Lower lobe of right lung (tissue), 2 donors: ENCODE results near the gene PLEKHN1. TPM values are rescaled to one million over a fixed set of nuclear protein-coding genes. Genes with fewer than 3 reads are reported as not detected.
A peak's percentile ranks its signal among the peaks of the same experiment; 100 is the strongest.

Source experiments
- ATAC-seq, 2 donors: fragments of 200-7000 bp; cut with Tn5 transposase; one replicate each; pipeline ENCODE4 v1.9.1; 2020 to 2022; ENCODE audit warnings: mild to moderate bottlenecking in 2 of 2, moderate library complexity in 2 of 2
- DNase-seq: peaks from one replicate; pipeline ENCODE4 v3.0.0-alpha.2; 2020
- H3K27ac ChIP-seq: fragments of 200-600 bp; one replicate; pipeline ENCODE4 v1.8.0; 2022
- H3K27me3 ChIP-seq: fragments of 200-600 bp; one replicate; pipeline ENCODE4 v1.8.0; 2022; ENCODE audit warnings: low read depth
- H3K36me3 ChIP-seq: fragments of 200-600 bp; one replicate; pipeline ENCODE4 v1.8.0; 2022; ENCODE audit warnings: mild to moderate bottlenecking
- H3K4me1 ChIP-seq: fragments of 200-600 bp; one replicate; pipeline ENCODE4 v1.8.0; 2022
- H3K4me3 ChIP-seq: fragments of 200-600 bp; one replicate; pipeline ENCODE4 v1.8.0; 2022; ENCODE audit warnings: mild to moderate bottlenecking
- H3K9me3 ChIP-seq: fragments of 200-600 bp; one replicate; pipeline ENCODE4 v1.8.0; 2022
- intact Hi-C: fragments of 100-400 bp; cut with DNase I; formaldehyde crosslinking; loops from one replicate; pipeline ENCODE4 v1.11.0; 2022
- total RNA-seq: library from RNA; stranded (reverse); fragmentation: NEBNext Ultra II Directional; extraction: Animal tissue kit (Norgen Biotek cat#: 25700); gene quantifications from one replicate; pipeline ENCODE4 v1.2.1, GENCODE V29; 2021
- TF ChIP-seq, protein P1 (sequence below): fragments of 200-600 bp; IDR thresholded peaks from one replicate; pipeline ENCODE4 v1.8.0; 2022; ENCODE audit warnings: antibody characterized with exemption, mild to moderate bottlenecking
- donor health status: DM: no; HTN: yes; CAD: no; lungs with severe emphysema.

The PLEKHN1 gene
- total RNA-seq, 1 donor from 2014 or later = 1.2 TPM

DNA sequence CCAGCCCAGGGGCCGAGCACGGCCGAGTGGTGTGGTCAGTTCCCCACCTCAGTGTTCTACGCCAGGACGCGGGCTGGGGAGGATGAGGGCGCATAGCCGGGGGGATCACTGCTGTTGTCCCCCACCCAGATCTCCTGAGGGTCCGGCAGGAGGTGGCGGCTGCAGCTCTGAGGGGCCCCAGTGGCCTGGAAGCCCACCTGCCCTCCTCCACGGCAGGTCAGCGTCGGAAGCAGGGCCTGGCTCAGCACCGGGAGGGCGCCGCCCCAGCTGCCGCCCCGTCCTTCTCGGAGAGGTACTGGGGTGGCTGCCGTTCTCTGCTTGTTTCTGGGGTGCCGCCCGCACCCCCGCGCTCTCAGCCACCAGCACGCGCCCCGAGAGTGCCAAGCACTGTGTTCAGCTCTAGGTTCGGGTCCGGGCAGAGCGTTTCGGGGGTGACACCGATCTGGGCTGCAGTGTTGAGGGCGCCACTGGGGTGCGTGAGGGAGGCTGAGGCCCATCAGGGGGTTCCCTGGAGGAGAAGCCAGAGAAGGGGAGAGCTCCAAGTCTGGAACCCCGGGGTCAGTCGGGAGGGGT, 25.2 kb upstream of the PLEKHN1 start:
- no peak for DNase-seq
- ATAC-seq = peak in 1 of 2 donors; percentile 0
- H3K4me3 ChIP-seq = peak overlapping the region; percentile 46
- peak overlapping the region; percentile 9 for H3K27ac ChIP-seq
- TF ChIP-seq, protein P1, sequence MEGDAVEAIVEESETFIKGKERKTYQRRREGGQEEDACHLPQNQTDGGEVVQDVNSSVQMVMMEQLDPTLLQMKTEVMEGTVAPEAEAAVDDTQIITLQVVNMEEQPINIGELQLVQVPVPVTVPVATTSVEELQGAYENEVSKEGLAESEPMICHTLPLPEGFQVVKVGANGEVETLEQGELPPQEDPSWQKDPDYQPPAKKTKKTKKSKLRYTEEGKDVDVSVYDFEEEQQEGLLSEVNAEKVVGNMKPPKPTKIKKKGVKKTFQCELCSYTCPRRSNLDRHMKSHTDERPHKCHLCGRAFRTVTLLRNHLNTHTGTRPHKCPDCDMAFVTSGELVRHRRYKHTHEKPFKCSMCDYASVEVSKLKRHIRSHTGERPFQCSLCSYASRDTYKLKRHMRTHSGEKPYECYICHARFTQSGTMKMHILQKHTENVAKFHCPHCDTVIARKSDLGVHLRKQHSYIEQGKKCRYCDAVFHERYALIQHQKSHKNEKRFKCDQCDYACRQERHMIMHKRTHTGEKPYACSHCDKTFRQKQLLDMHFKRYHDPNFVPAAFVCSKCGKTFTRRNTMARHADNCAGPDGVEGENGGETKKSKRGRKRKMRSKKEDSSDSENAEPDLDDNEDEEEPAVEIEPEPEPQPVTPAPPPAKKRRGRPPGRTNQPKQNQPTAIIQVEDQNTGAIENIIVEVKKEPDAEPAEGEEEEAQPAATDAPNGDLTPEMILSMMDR = no peak
- peaks cover 35% of the 10 kb centered on the region for H3K4me1 ChIP-seq
- intact Hi-C loops = no loop called here
- no peaks in the 10 kb centered on the region for H3K9me3 ChIP-seq
- peaks cover 76% of the 10 kb centered on the region for H3K27me3 ChIP-seq
- H3K36me3 ChIP-seq = peaks cover 6% of the 10 kb centered on the region

DNA sequence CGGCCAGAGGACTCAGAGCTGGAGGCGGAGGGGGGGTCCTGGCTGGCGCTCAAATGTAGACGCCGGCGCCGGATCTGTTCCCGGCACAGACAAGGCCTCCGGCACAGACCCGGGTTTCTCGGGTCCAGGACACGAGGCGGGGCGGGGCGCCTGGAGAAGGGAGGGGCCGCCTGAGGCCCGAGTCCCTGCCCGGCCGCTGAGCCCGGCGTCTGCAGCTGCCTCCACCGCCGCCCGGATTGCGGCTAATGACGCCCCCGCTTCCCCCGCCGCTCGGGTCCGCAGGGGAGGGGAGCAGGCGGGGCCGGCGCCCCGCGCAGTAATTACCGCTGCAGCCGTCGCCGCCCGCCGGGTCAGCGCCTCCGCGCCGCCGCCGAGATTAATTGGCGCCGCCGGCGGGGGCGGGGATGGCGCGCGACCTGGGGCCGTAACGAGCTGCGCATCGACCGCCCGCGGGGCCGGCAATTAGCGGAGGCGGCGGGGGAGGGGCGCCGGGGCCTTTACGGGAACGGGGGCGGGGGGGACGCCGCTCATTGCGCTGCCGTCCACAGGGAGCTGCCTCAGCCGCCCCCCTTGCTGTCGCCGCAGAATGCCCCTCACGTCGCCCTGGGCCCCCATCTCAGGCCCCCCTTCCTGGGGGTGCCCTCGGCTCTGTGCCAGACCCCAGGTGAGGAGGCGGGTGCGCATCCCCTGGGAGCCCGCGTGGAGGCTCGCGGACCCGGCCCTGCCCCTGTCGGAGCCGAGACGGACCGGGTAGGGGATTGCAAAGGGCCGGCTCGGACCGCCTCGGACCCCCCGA, 24.5 kb upstream of the PLEKHN1 start:
- peaks cover 35% of the 10 kb centered on the region for H3K4me1 ChIP-seq
- H3K4me3 ChIP-seq = peak overlapping the region; percentile 46
- DNase-seq (peak; percentile 64), ATAC-seq (peak; percentile 27 to 36)
- peaks cover 12% of the 10 kb centered on the region for H3K36me3 ChIP-seq
- intact Hi-C loops = no loop called here
- peaks cover 69% of the 10 kb centered on the region for H3K27me3 ChIP-seq
- TF ChIP-seq, protein P1 = no peak
- no peaks in the 10 kb centered on the region for H3K9me3 ChIP-seq
- peak overlapping the region; percentile 28 for H3K27ac ChIP-seq

- TF ChIP-seq, protein P1 = no peak
- ATAC-seq (no peak), DNase-seq (no peak)
- Histone ChIP-seq H3K27me3 (peaks cover 63% of the 10 kb centered on the region), H3K4me1 (peaks cover 35% of the 10 kb centered on the region), H3K4me3 (peak overlapping the region; percentile 46), H3K27ac (peak overlapping the region; percentile 28), H3K9me3 (no peaks in the 10 kb centered on the region), H3K36me3 (peaks cover 19% of the 10 kb centered on the region)
- intact Hi-C loops = no loop called here
Measured at GRCh38 chr1:942411-942821, 23.9 kb upstream of the PLEKHN1 start.

DNA sequence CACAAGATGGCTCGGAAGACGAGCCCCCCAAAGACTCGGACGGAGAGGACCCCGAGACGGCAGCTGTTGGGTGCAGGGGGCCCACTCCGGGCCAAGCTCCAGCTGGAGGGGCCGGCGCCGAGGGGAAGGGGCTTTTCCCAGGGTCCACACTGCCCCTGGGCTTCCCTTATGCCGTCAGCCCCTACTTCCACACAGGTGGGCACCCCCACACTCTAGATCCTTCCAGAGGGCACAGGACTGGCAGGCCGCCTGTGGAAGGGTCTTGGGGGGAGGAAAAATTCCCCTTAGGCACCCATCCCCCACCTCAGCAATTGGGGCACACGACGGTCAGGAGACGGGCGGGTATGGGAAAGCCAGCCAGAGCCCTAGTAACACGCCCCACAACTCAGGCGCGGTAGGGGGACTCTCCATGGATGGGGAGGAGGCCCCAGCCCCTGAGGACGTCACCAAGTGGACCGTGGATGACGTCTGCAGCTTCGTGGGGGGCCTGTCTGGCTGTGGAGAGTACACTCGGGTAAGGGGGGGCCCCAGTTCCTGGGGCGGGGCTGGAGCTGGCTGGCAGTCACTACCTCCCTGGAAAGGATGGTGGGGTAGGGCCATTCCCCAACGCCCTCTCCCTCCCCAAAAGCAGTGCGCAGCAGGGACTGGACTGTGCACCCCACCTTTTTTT, 23.3 kb upstream of the PLEKHN1 start:
- H3K9me3 ChIP-seq = no peaks in the 10 kb centered on the region
- H3K27ac ChIP-seq = peak overlapping the region; percentile 49
- peak; percentile 5 to 6 for ATAC-seq
- peaks cover 25% of the 10 kb centered on the region for H3K36me3 ChIP-seq
- peak overlapping the region; percentile 46 for H3K4me3 ChIP-seq
- intact Hi-C loops = no loop called here
- H3K27me3 ChIP-seq = peaks cover 57% of the 10 kb centered on the region
- no peak for DNase-seq
- H3K4me1 ChIP-seq = peaks cover 35% of the 10 kb centered on the region
- TF ChIP-seq, protein P1 = no peak

GRCh38 chr1:943545-944340, 22.5 kb upstream of the PLEKHN1 start:
- no peak for ATAC-seq

More at GRCh38 chr1:943545-944340, 22.5 kb upstream of the PLEKHN1 start:
- intact Hi-C loops = no loop called here
- Histone ChIP-seq H3K27ac (peak overlapping the region; percentile 49), H3K36me3 (peaks cover 32% of the 10 kb centered on the region), H3K4me3 (no peak overlapping the region), H3K9me3 (no peaks in the 10 kb centered on the region), H3K4me1 (peaks cover 35% of the 10 kb centered on the region), H3K27me3 (peaks cover 50% of the 10 kb centered on the region)
- TF ChIP-seq, protein P1 = no peak
- no peak for DNase-seq
